Adrenal gland (tissue), 12 donors: Measurements from ENCODE around the gene CABYR. TPM values are rescaled to one million over a fixed set of nuclear protein-coding genes. Genes with fewer than 3 reads are reported as not detected.

Experiments used
- DNase-seq, 7 donors: peaks; one replicate each; pipeline ENCODE4 v3.0.0-alpha.2; 2019 to 2020
- H3K27ac ChIP-seq, 5 donors: fragments of 200-600 bp; sonication (generic) in 4 of 5; 1 replicate in 3 of 5; 2 replicates in 2 of 5; pipeline versions ENCODE4 v1.5.1 to v1.8.0; 2016 to 2020; ENCODE audit warnings: mild to moderate bottlenecking in 1 of 5
- H3K27me3 ChIP-seq: fragments of 200-600 bp; 2 replicates; pipeline ENCODE4 v1.8.0; 2021
- H3K36me3 ChIP-seq, 2 donors: fragments of 200-600 bp; replicated peaks in 1 of 2; 1 replicate in 1 of 2; 2 replicates in 1 of 2; pipeline versions ENCODE4 v1.5.1 to v1.8.0; 2018 to 2022
- H3K4me1 ChIP-seq, 2 donors: fragments of 200-600 bp; replicated peaks in 1 of 2; 1 replicate in 1 of 2; 2 replicates in 1 of 2; pipeline versions ENCODE4 v1.5.1 to v1.8.0; 2018 to 2021
- H3K4me3 ChIP-seq, 4 donors: fragments of 200-600 bp; sonication (generic) in 3 of 4; one replicate each; pipeline ENCODE4 v1.5.1; 2016 to 2018
- H3K9me3 ChIP-seq, 3 donors: fragments of 200-600 bp; sonication (generic) in 1 of 3; replicated peaks in 1 of 3; 1 replicate in 2 of 3; 2 replicates in 1 of 3; pipeline versions ENCODE4 v1.5.1 to v1.8.0; 2016 to 2021
- POLR2A ChIP-seq, 2 donors: fragments of 450-650 bp; IDR thresholded peaks; one replicate each; pipeline ENCODE4 v1.6.1; 2017; ENCODE audit warnings: antibody characterized with exemption in 2 of 2, mild to moderate bottlenecking in 2 of 2, moderate library complexity in 1 of 2
- WGBS, 4 donors: extraction: QIAGEN DNeasy Blood & Tissue Kit in 2 of 4; methylation state at CpG; one replicate each; pipeline versions ENCODE4 v1.1.5 to v1.1.7; 2013 to 2017; 5-methylcytosine and 5-hydroxymethylcytosine counted together
- intact Hi-C, 2 donors: fragments of 100-400 bp; cut with DNase I; formaldehyde crosslinking; loops; one replicate each; pipeline versions ENCODE4 v1.14.1 to v1.15.0; 2022 to 2023
- polyA plus RNA-seq, 3 donors: library from polyadenylated mRNA; stranded (reverse); fragments of 200-250 nt in 2 of 3; fragments of 350-450 nt in 1 of 3; fragmentation: Illumina TruSeq in 1 of 3; extraction: RNeasy Lipid Tissue Mini Kit (QIAGEN cat#74804) in 1 of 3; gene quantifications; one replicate each; pipeline ENCODE4 v1.2.3, GENCODE V29; 2013 to 2014
- total RNA-seq, 9 donors: library from RNA; depleted of rRNA in 4 of 9; stranded (reverse); fragments of >200 nt in 4 of 9; fragments of 120-200 nt in 1 of 9; fragmentation: NEBNext Ultra II Directional in 1 of 9; extraction: Animal tissue kit (Norgen Biotek cat#: 25700) in 1 of 9; gene quantifications; one replicate each; pipeline versions ENCODE4 v1.1.0 to v1.2.4, GENCODE V29; 2013 to 2023
- TF ChIP-seq, protein P1 (sequence below), 6 experiments: fragments of 450-650 bp in 4 of 6; fragments of 200-600 bp in 2 of 6; sonication (generic) in 1 of 6; IDR thresholded peaks; 1 replicate in 5 of 6; 2 replicates in 1 of 6; pipeline versions ENCODE4 v1.5.1 to v1.8.0; 2016 to 2021; ENCODE audit warnings: antibody characterized with exemption in 6 of 6, mild to moderate bottlenecking in 2 of 6, moderate library complexity in 1 of 6
- donor health status: healthy with polysubstance abuse.
- donor health status: Bipolar disorder and iron deficiency.
- donor health status: DM: yes; HTN: yes; CAD: no.
- donor health status: DM: no; HTN: no; CAD: no.
- donor health status: DM: no; HTN: no; CAD: no.
- donor health status: DM: yes; HTN: yes; CAD: no.

Gene CABYR
- total and polyA plus RNA-seq, 12 donors: 1.1 to 9.6 (median 3.6) TPM

DNA sequence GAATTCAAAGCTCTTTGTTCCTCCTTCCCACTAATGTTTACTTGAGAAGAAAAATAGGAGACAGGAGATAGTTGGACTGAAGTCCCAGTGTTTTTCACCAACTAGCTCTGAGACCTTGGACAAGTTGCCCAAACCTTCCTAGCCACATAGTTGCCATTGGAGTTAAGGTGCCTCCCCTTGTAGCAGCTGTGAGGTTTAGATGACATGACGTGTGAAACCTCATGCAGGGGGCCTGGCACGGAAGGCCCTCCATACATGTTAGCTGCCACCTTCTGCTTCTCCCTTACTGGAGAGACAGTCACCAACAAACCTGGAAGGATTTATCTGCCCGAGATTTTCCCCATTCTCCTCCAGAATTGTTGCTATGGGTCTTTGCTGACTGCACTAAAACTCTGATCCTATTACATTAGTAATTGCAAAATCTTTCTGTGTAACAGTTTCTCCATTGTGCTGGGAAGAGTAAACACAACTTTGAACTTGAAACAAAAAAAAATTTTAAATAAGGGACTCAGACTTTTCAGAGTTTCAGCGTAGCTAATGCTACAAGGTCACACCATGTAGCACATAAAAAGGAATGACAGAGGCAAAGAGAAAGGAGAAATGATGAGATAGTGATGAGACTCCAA is 23.8 kb upstream of the CABYR start:
- H3K4me3 ChIP-seq: no peak overlapping the region
- no peaks in the 10 kb centered on the region for H3K27me3 ChIP-seq
- no peaks in the 10 kb centered on the region for H3K9me3 ChIP-seq
- intact Hi-C loops: loop anchor here in 1 of 2 donors (5.0 to 10.0 kb wide), 2 partner anchors 98 to 300 kb away; no protein-coding TSS in a partner anchor
- peak in 1 of 7 donors; percentile 22 for DNase-seq
- peak overlapping the region; percentile 50 to 93 (median 86) for H3K27ac ChIP-seq
- WGBS, 4 donors: 38 to 52% (median 47%) methylated on average over 4 of the region's 4 CpGs
- H3K36me3 ChIP-seq: no peaks in the 10 kb centered on the region
- TF ChIP-seq POLR2A (IDR thresholded peaks at IDR 0.05): peak in 1 of 2 donors; percentile 7
- TF ChIP-seq, protein P1, sequence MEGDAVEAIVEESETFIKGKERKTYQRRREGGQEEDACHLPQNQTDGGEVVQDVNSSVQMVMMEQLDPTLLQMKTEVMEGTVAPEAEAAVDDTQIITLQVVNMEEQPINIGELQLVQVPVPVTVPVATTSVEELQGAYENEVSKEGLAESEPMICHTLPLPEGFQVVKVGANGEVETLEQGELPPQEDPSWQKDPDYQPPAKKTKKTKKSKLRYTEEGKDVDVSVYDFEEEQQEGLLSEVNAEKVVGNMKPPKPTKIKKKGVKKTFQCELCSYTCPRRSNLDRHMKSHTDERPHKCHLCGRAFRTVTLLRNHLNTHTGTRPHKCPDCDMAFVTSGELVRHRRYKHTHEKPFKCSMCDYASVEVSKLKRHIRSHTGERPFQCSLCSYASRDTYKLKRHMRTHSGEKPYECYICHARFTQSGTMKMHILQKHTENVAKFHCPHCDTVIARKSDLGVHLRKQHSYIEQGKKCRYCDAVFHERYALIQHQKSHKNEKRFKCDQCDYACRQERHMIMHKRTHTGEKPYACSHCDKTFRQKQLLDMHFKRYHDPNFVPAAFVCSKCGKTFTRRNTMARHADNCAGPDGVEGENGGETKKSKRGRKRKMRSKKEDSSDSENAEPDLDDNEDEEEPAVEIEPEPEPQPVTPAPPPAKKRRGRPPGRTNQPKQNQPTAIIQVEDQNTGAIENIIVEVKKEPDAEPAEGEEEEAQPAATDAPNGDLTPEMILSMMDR (IDR thresholded peaks at IDR 0.05): no peak
- H3K4me1 ChIP-seq: peaks cover 36 to 38% of the 10 kb centered on the region in 2 donors

DNA sequence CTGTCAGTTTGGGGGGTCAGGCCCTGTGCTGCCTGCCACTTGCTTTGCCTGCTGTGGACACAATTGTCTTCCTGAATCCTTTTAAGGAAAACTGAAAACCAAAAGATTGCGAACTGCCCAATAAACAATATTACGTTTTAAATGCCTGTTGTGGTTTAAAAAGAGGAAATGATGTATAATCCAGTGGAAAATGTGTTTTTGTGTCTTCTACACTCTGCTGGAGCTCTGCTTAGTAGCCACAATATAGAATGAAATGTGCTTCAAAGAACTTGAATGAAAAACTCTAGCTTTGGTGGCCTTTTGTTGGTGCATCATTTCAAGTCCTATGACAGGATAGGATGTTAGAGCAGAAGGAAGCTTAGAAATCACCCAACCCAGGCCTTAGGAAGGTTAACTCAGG is 23.2 kb upstream of the CABYR start:
- peaks cover 0 to under 1% of the 10 kb centered on the region in 2 donors for H3K36me3 ChIP-seq
- no peaks in the 10 kb centered on the region for H3K27me3 ChIP-seq
- peaks cover 36 to 38% of the 10 kb centered on the region in 2 donors for H3K4me1 ChIP-seq
- H3K4me3 ChIP-seq: no peak overlapping the region
- no peak for DNase-seq
- no peaks in the 10 kb centered on the region for H3K9me3 ChIP-seq
- intact Hi-C loops: loop anchor here in 1 of 2 donors (5.0 to 10.0 kb wide), 2 partner anchors 98 to 301 kb away; no protein-coding TSS in a partner anchor
- no peak for TF ChIP-seq POLR2A (IDR thresholded peaks at IDR 0.05)
- TF ChIP-seq, protein P1 (IDR thresholded peaks at IDR 0.05): no peak
- WGBS, 4 donors: 46 to 64% (median 63%) methylated on average over 2 of the region's 2 CpGs
- peak overlapping the region; percentile 38 to 90 (median 80) for H3K27ac ChIP-seq

DNA sequence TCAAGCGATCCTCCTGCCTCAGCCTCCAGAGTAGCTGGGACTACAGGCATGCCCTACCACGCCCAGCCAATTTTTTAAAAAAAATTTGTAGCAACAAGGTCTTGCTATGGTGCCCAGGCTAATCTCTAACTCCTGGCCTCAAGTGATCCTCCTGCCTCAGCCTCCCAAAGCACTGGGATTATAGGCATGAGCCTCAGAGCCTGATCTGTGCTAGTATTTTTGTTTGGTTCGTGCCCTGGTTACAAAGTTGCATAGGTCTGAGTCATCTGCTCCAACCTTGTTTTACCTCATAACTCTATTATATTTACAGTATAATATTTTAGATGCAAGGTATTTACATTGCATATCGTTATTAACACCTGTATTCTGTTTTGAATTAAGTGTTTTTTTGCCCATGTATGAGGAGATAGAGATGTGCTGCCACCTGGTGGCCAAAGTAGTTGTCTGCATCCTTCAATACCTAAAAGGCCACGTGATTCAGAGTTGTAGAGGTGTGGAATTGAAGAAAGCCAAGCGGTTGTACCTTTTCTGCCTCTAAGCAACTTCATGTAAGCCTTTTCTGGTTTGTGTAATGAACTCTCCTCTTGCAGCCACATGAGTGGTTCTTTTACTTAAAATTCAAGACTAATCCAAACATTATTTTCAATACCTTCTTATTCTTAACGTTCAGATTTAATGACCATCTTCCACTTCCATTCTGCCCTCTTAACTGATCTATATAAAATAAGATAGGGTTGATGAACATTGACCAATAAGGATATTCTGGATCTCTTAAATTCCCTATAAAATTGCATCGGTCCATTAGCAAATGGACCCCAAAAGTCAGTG is 19.9 kb upstream of the CABYR start:
- WGBS, 4 donors: 60 to 63% (median 62%) methylated on average over 8 of the region's 8 CpGs
- intact Hi-C loops: loop anchor here in 1 of 2 donors (5.0 to 10.0 kb wide), 2 partner anchors 102 to 304 kb away; no protein-coding TSS in a partner anchor
- peaks cover 0 to 3% of the 10 kb centered on the region in 2 donors for H3K36me3 ChIP-seq
- H3K4me3 ChIP-seq: no peak overlapping the region
- H3K4me1 ChIP-seq: peaks cover 19 to 24% of the 10 kb centered on the region in 2 donors
- DNase-seq: peak; percentile 51 to 93 (median 80)
- no peak for TF ChIP-seq POLR2A (IDR thresholded peaks at IDR 0.05)
- TF ChIP-seq, protein P1 (IDR thresholded peaks at IDR 0.05): peak; percentile 88 to 98 (median 94)
- H3K27me3 ChIP-seq: no peaks in the 10 kb centered on the region
- no peaks in the 10 kb centered on the region for H3K9me3 ChIP-seq
- no peak overlapping the region for H3K27ac ChIP-seq

DNA sequence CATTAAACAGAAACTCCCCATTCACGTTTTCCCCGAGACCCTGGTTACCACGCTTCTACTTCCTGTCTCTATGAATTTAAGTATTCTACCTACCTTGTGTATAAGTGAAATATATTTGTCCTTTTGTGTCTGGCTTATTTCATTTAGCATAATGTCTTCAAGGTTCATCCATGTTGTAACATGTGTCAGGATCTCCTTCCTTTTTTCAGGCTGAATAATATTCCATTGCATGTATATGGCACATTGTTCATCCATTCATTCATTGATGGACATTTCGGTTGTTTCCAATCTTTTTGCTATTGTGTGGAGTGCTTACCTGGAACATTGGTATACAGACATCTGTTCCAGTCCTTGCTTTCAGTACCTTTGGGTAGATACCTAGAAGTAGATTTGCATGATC is 18.2 kb upstream of the CABYR start:
- peaks cover 3 to 9% of the 10 kb centered on the region in 2 donors for H3K4me1 ChIP-seq
- WGBS, 4 donors: 89 to 94% (median 91%) methylated on average over 4 of the region's 4 CpGs
- H3K4me3 ChIP-seq: no peak overlapping the region
- no peak for DNase-seq
- peaks cover 0 to 10% of the 10 kb centered on the region in 2 donors for H3K36me3 ChIP-seq
- H3K9me3 ChIP-seq: no peaks in the 10 kb centered on the region
- TF ChIP-seq POLR2A (IDR thresholded peaks at IDR 0.05): no peak
- TF ChIP-seq, protein P1 (IDR thresholded peaks at IDR 0.05): no peak
- H3K27me3 ChIP-seq: no peaks in the 10 kb centered on the region
- intact Hi-C loops: loop anchor here in 1 of 2 donors (10.0 kb wide), 1 partner anchor 116 kb away; no protein-coding TSS in a partner anchor
- no peak overlapping the region for H3K27ac ChIP-seq
